ENCODE results near the gene BPTF. TPM values are rescaled to one million over a fixed set of nuclear protein-coding genes. Genes with fewer than 3 reads are reported as not detected.
"Not testable (repeated sequence)": the region's sequence is repeated elsewhere in the genome, so short reads cannot be mapped to it uniquely, and the experiment has no call there.

Gene BPTF
- total RNA-seq, 1 donor from 2014 or later, result 31.3 TPM

- DNase-seq (ENCODE audit: low read depth in 2 of 2), result peak; percentile 81 to 87
Measured at GRCh38 chr17:67963145-67963572, 137.9 kb downstream of the BPTF start.

GRCh38 chr17:67970783-67971182 is 145.5 kb downstream of the BPTF start:
- DNase-seq (ENCODE audit: low read depth in 2 of 2), result no peak

- DNase-seq (ENCODE audit: low read depth in 2 of 2), result peak in 1 of 2 donors; percentile 63
Measured at GRCh38 chr17:67974185-67974584, 148.9 kb downstream of the BPTF start.

- DNase-seq (ENCODE audit: low read depth in 2 of 2), result no peak
Measured at GRCh38 chr17:67974598-67975066, 149.3 kb downstream of the BPTF start.

GRCh38 chr17:67976306-67976705 is 151.0 kb downstream of the BPTF start:
- not testable (repeated sequence) for DNase-seq (ENCODE audit: low read depth in 2 of 2)

- no peak for DNase-seq (ENCODE audit: low read depth in 2 of 2)
Measured at GRCh38 chr17:67980456-67980855, 155.2 kb downstream of the BPTF start.

GRCh38 chr17:67980883-67981282 is 155.6 kb downstream of the BPTF start:
- DNase-seq (ENCODE audit: low read depth in 2 of 2), result not testable (repeated sequence)

- no peak for DNase-seq (ENCODE audit: low read depth in 2 of 2)
Measured at GRCh38 chr17:67982034-67982640, 156.8 kb downstream of the BPTF start.

GRCh38 chr17:67982686-67983382 is 157.5 kb downstream of the BPTF start:
- no peak for DNase-seq (ENCODE audit: low read depth in 2 of 2)

- no peak for DNase-seq (ENCODE audit: low read depth in 2 of 2)
Measured at GRCh38 chr17:67983383-67983688, 158.0 kb downstream of the BPTF start.

- no peak for DNase-seq (ENCODE audit: low read depth in 2 of 2)
Measured at GRCh38 chr17:67990909-67991308, 165.6 kb downstream of the BPTF start.

GRCh38 chr17:67992548-67993152 is 167.3 kb downstream of the BPTF start:
- DNase-seq (ENCODE audit: low read depth in 2 of 2), result peak; percentile 10 to 37

GRCh38 chr17:67993153-67993997 is 168.1 kb downstream of the BPTF start:
- peak; percentile 90 to 93 for DNase-seq (ENCODE audit: low read depth in 2 of 2)

- DNase-seq (ENCODE audit: low read depth in 2 of 2), result peak; percentile 29 to 60
Measured at GRCh38 chr17:67993998-67994361, 168.7 kb downstream of the BPTF start.

- peak; percentile 90 to 98 for DNase-seq (ENCODE audit: low read depth in 2 of 2)
Measured at GRCh38 chr17:67994817-67995569, 169.7 kb downstream of the BPTF start.

- DNase-seq (ENCODE audit: low read depth in 2 of 2), result no peak
Measured at GRCh38 chr17:67995570-67996263, 170.4 kb downstream of the BPTF start.

GRCh38 chr17:67996301-67997171 is 171.2 kb downstream of the BPTF start, which contains the start of gene C17orf58:
Gene C17orf58, minus strand, starts transcription at chr17:67996469. Its CDS starts 271 bp downstream, at chr17:67996198.
- peak; percentile 35 to 50 for DNase-seq (ENCODE audit: low read depth in 2 of 2)

- no peak for DNase-seq (ENCODE audit: low read depth in 2 of 2)
Measured at GRCh38 chr17:67998466-67998865, 173.2 kb downstream of the BPTF start.

GRCh38 chr17:67999291-67999911 is 174.1 kb downstream of the BPTF start:
- DNase-seq (ENCODE audit: low read depth in 2 of 2), result no peak
